Natural killer cell (primary cell): ENCODE data around the gene PLXNA4. TPM values are rescaled to one million over a fixed set of nuclear protein-coding genes. Genes with fewer than 3 reads are reported as not detected.

Experiments
- ATAC-seq, 3 donors: fragments of 150-1000 bp in 2 of 3; fragments of 200-7000 bp in 1 of 3; cut with Tn5 transposase; 1 replicate in 1 of 3; 2 replicates in 2 of 3; pipeline ENCODE4 v1.10.0; 2021; ENCODE audit warnings: mild to moderate bottlenecking in 2 of 3, moderate library complexity in 2 of 3
- DNase-seq, 2 donors: peaks; one replicate each; pipeline versions ENCODE4 v3.0.0 to v3.0.0-alpha.2; 2013 to 2021; ENCODE audit warnings: mixed read lengths in 1 of 2
- H3K27ac ChIP-seq: one replicate; pipeline ENCODE4 v1.5.1; 2013; ENCODE audit warnings: mild to moderate bottlenecking, low read length
- H3K27me3 ChIP-seq: one replicate; pipeline ENCODE4 v1.6.1; 2013; ENCODE audit warnings: low read length; ENCODE audit not compliant: control insufficient read depth, insufficient read depth
- H3K36me3 ChIP-seq: one replicate; pipeline ENCODE4 v1.6.1; 2013; ENCODE audit warnings: low read length; ENCODE audit not compliant: control insufficient read depth, insufficient read depth
- H3K4me1 ChIP-seq: one replicate; pipeline ENCODE4 v1.6.1; 2013; ENCODE audit warnings: low read length; ENCODE audit not compliant: control insufficient read depth, insufficient read depth
- H3K4me3 ChIP-seq: one replicate; pipeline ENCODE4 v1.5.1; 2013; ENCODE audit warnings: low read length
- H3K9me3 ChIP-seq: one replicate; pipeline ENCODE4 v1.6.1; 2013; ENCODE audit warnings: low read length; ENCODE audit not compliant: control insufficient read depth, insufficient read depth
- H3K27ac Mint-ChIP-seq, 2 donors: one replicate each; pipeline ENCODE4 v1.8.0; 2022; ENCODE audit warnings: mild to moderate bottlenecking in 2 of 2, mixed read lengths in 2 of 2, moderate library complexity in 1 of 2
- H3K27me3 Mint-ChIP-seq, 2 donors: one replicate each; pipeline ENCODE4 v1.8.0; 2022; ENCODE audit warnings: low read depth in 2 of 2, mixed read lengths in 2 of 2
- H3K36me3 Mint-ChIP-seq: one replicate; pipeline ENCODE4 v1.8.0; 2022; ENCODE audit warnings: mixed read lengths
- H3K4me1 Mint-ChIP-seq, 2 donors: one replicate each; pipeline ENCODE4 v1.8.0; 2022; ENCODE audit warnings: mixed read lengths in 2 of 2
- H3K4me3 Mint-ChIP-seq: one replicate; pipeline ENCODE4 v1.8.0; 2022; ENCODE audit warnings: mild to moderate bottlenecking, moderate library complexity, mixed read lengths
- H3K9me3 Mint-ChIP-seq, 2 donors: one replicate each; pipeline ENCODE4 v1.8.0; 2022; ENCODE audit warnings: mixed read lengths in 2 of 2
- CTCF ChIP-seq: fragments of 200-600 bp; IDR thresholded peaks from one replicate; pipeline ENCODE4 v1.8.0; 2022; ENCODE audit warnings: antibody characterized with exemption
- WGBS: methylation state at CpG from one replicate; pipeline ENCODE4 v1.1.7; 2013; ENCODE audit warnings: missing lambda C conversion rate; ENCODE audit not compliant: insufficient coverage; 5-methylcytosine and 5-hydroxymethylcytosine counted together
- intact Hi-C: fragments of 100-400 bp; cut with micrococcal nuclease; formaldehyde crosslinking; loops from one replicate; pipeline ENCODE4 v1.14.2; 2022
- total RNA-seq, 4 donors: library from RNA; stranded (reverse); fragments of 120-200 nt in 1 of 4; gene quantifications; one replicate each; pipeline versions ENCODE4 v1.2.3 to v1.2.4, GENCODE V29; 2013 to 2022

The PLXNA4 gene
- total RNA-seq, 3 donors from 2014 or later (not counting 1 experiment from before 2014, with no cell fraction given) = 5.1 to 15.3 (median 10.9) TPM

GRCh38 chr7:132232406-132232805 lies 343.9 kb downstream of the PLXNA4 start:
- ATAC-seq = no peak
- no peaks in the 10 kb centered on the region for H3K36me3 Mint-ChIP-seq
- Histone ChIP-seq H3K36me3 (no peaks in the 10 kb centered on the region), H3K4me1 (no peaks in the 10 kb centered on the region), H3K4me3 (no peak overlapping the region), H3K27me3 (no peaks in the 10 kb centered on the region), H3K9me3 (no peaks in the 10 kb centered on the region), H3K27ac (no peak overlapping the region)
- no peak for DNase-seq
- no peaks in the 10 kb centered on the region for H3K9me3 Mint-ChIP-seq
- no peak overlapping the region for H3K4me3 Mint-ChIP-seq
- WGBS = 50% methylated on average over 2 of the region's 3 CpGs
- no peaks in the 10 kb centered on the region for H3K4me1 Mint-ChIP-seq
- H3K27me3 Mint-ChIP-seq = peaks cover 0 to 3% of the 10 kb centered on the region in 2 donors
- intact Hi-C loops = no loop called here
- no peak for TF ChIP-seq CTCF
- H3K27ac Mint-ChIP-seq = no peak overlapping the region

- no peaks in the 10 kb centered on the region for H3K9me3 Mint-ChIP-seq
- DNase-seq = no peak
- no peak for ATAC-seq
- TF ChIP-seq CTCF = no peak
- Histone ChIP-seq H3K4me1 (no peaks in the 10 kb centered on the region), H3K27ac (no peak overlapping the region), H3K9me3 (no peaks in the 10 kb centered on the region), H3K36me3 (no peaks in the 10 kb centered on the region), H3K4me3 (no peak overlapping the region), H3K27me3 (no peaks in the 10 kb centered on the region)
- no peaks in the 10 kb centered on the region for H3K36me3 Mint-ChIP-seq
- H3K27ac Mint-ChIP-seq = no peak overlapping the region
- peaks cover 0 to 3% of the 10 kb centered on the region in 2 donors for H3K27me3 Mint-ChIP-seq
- no peaks in the 10 kb centered on the region for H3K4me1 Mint-ChIP-seq
- 94% methylated on average over 6 of the region's 7 CpGs for WGBS
- intact Hi-C loops = no loop called here
- no peak overlapping the region for H3K4me3 Mint-ChIP-seq
These were observed 345.8 kb downstream of the PLXNA4 start for GRCh38 chr7:132230462-132230861.

GRCh38 chr7:132228240-132228639 lies 348.0 kb downstream of the PLXNA4 start:
- Histone ChIP-seq H3K4me3 (no peak overlapping the region), H3K9me3 (no peaks in the 10 kb centered on the region), H3K4me1 (no peaks in the 10 kb centered on the region), H3K27ac (no peak overlapping the region), H3K36me3 (no peaks in the 10 kb centered on the region), H3K27me3 (no peaks in the 10 kb centered on the region)
- DNase-seq (no peak), ATAC-seq (no peak)
- H3K27me3 Mint-ChIP-seq = peaks cover 0 to 3% of the 10 kb centered on the region in 2 donors
- H3K36me3 Mint-ChIP-seq = no peaks in the 10 kb centered on the region
- H3K9me3 Mint-ChIP-seq = no peaks in the 10 kb centered on the region
- H3K27ac Mint-ChIP-seq = no peak overlapping the region
- H3K4me3 Mint-ChIP-seq = no peak overlapping the region
- TF ChIP-seq CTCF = no peak
- H3K4me1 Mint-ChIP-seq = no peaks in the 10 kb centered on the region
- WGBS = 89% methylated on average over 14 of the region's 14 CpGs
- intact Hi-C loops = no loop called here

- H3K27ac Mint-ChIP-seq = no peak overlapping the region
- no peaks in the 10 kb centered on the region for H3K36me3 ChIP-seq
- H3K27me3 Mint-ChIP-seq = peaks cover 0 to 3% of the 10 kb centered on the region in 2 donors
- no peak for ATAC-seq
- H3K27me3 ChIP-seq = no peaks in the 10 kb centered on the region
- no peak for TF ChIP-seq CTCF
- intact Hi-C loops = no loop called here
- H3K9me3 Mint-ChIP-seq = no peaks in the 10 kb centered on the region
- H3K36me3 Mint-ChIP-seq = no peaks in the 10 kb centered on the region
- H3K4me3 Mint-ChIP-seq = no peak overlapping the region
- no peaks in the 10 kb centered on the region for H3K4me1 Mint-ChIP-seq
- DNase-seq = no peak
- H3K4me3 ChIP-seq = no peak overlapping the region
- H3K27ac ChIP-seq = no peak overlapping the region
- 83% methylated on average over 3 of the region's 3 CpGs for WGBS
- no peaks in the 10 kb centered on the region for H3K4me1 ChIP-seq
- no peaks in the 10 kb centered on the region for H3K9me3 ChIP-seq
These were observed 349.3 kb downstream of the PLXNA4 start for GRCh38 chr7:132226957-132227290.
